ENCODE results near the gene APP.

DNA sequence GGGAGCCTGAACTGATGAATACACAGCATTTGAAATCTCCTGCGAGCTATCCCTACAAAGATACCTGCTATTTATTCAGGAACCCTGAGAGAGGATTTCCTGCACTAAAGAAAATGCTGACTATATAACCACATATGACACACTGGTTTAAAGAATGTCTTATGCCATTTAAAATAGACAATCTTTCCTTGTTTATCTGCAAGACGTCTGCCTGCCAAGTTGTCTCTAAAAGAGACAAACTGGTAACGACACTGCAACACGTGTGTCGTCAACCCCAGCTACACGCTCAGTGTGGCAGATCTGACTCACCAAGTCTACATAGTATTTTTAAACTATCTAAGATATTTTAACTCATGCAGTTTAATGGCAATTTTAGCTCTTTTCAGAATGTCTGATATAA is 42.7 kb downstream of the APP start:
- TF ChIP-seq POU2F2 (IDR thresholded peaks at IDR 0.05; ENCODE audit: borderline replicate concordance, low read depth, low read length) (no peak), CBX5 (IDR thresholded peaks at IDR 0.05; ENCODE audit: low read depth) (no peak), EP300 (IDR thresholded peaks at IDR 0.05; ENCODE audit: borderline replicate concordance in 1 of 2, control insufficient read depth in 1 of 2, low read depth in 2 of 2, low read length in 2 of 2) (no peak), ESRRA (IDR thresholded peaks at IDR 0.05; ENCODE audit: low read length) (no peak), POLR2AphosphoS5 (IDR thresholded peaks at IDR 0.05; ENCODE audit: low read length) (no peak), ZNF24 (IDR thresholded peaks at IDR 0.05) (no peak)
- TF ChIP-seq, protein P1, sequence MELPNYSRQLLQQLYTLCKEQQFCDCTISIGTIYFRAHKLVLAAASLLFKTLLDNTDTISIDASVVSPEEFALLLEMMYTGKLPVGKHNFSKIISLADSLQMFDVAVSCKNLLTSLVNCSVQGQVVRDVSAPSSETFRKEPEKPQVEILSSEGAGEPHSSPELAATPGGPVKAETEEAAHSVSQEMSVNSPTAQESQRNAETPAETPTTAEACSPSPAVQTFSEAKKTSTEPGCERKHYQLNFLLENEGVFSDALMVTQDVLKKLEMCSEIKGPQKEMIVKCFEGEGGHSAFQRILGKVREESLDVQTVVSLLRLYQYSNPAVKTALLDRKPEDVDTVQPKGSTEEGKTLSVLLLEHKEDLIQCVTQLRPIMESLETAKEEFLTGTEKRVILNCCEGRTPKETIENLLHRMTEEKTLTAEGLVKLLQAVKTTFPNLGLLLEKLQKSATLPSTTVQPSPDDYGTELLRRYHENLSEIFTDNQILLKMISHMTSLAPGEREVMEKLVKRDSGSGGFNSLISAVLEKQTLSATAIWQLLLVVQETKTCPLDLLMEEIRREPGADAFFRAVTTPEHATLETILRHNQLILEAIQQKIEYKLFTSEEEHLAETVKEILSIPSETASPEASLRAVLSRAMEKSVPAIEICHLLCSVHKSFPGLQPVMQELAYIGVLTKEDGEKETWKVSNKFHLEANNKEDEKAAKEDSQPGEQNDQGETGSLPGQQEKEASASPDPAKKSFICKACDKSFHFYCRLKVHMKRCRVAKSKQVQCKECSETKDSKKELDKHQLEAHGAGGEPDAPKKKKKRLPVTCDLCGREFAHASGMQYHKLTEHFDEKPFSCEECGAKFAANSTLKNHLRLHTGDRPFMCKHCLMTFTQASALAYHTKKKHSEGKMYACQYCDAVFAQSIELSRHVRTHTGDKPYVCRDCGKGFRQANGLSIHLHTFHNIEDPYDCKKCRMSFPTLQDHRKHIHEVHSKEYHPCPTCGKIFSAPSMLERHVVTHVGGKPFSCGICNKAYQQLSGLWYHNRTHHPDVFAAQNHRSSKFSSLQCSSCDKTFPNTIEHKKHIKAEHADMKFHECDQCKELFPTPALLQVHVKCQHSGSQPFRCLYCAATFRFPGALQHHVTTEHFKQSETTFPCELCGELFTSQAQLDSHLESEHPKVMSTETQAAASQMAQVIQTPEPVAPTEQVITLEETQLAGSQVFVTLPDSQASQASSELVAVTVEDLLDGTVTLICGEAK (IDR thresholded peaks at IDR 0.05; ENCODE audit: borderline replicate concordance), result no peak

All from GM12878 (cell line).